GM13977 (cell line): ENCODE results near the gene FAM13C.

Source experiments
- DNase-seq: peaks from one replicate; pipeline ENCODE4 v3.0.0; 2012; ENCODE audit warnings: low spot score
- CTCF ChIP-seq: IDR thresholded peaks from 2 replicates; pipeline ENCODE4 v1.5.1; 2012; ENCODE audit warnings: mild to moderate bottlenecking, control low read depth; ENCODE audit not compliant: insufficient read depth; ENCODE audit errors: extremely low read depth, missing control alignments
- in situ Hi-C: fragments of 300-500 bp; cut with MboI; formaldehyde crosslinking; loops from one replicate; pipeline ENCODE4 v1.12.0; 2022; ENCODE audit warnings: low sequenced_read_pairs, low pct_unique_long_range_greater_than_20kb, mixed read lengths, inconsistent platforms; ENCODE audit not compliant: unreplicated experiment

FAM13C gene

GRCh38 chr10:59324597-59324996 lies 37.8 kb downstream of the FAM13C start:
- TF ChIP-seq CTCF: no peak
- in situ Hi-C loops: no loop called here
- no peak for DNase-seq

GRCh38 chr10:59323831-59324401 lies 38.4 kb downstream of the FAM13C start:
- DNase-seq: no peak
- in situ Hi-C loops: no loop called here
- TF ChIP-seq CTCF: no peak

- TF ChIP-seq CTCF: no peak
- DNase-seq: no peak
- in situ Hi-C loops: no loop called here
Measured at GRCh38 chr10:59323036-59323459, 39.3 kb downstream of the FAM13C start.

GRCh38 chr10:59322131-59322530 lies 40.2 kb downstream of the FAM13C start:
- no peak for TF ChIP-seq CTCF
- DNase-seq: no peak
- in situ Hi-C loops: no loop called here

GRCh38 chr10:59320355-59320754 lies 42.0 kb downstream of the FAM13C start:
- TF ChIP-seq CTCF: no peak
- in situ Hi-C loops: no loop called here
- no peak for DNase-seq

- DNase-seq: no peak
- no peak for TF ChIP-seq CTCF
- in situ Hi-C loops: no loop called here
Measured at GRCh38 chr10:59319854-59320253, 42.5 kb downstream of the FAM13C start.

- no peak for TF ChIP-seq CTCF
- in situ Hi-C loops: no loop called here
- no peak for DNase-seq
Measured at GRCh38 chr10:59317066-59317465, 45.3 kb downstream of the FAM13C start.
